C4-2B (cell line): ENCODE results near the gene SLC25A24.

Experiments
- H3K27ac ChIP-seq: fragments of 450-650 bp; 2 replicates; pipeline ENCODE4 v1.5.1; 2017
- CTCF ChIP-seq: fragments of 450-650 bp; conservative IDR thresholded peaks from 2 replicates; pipeline ENCODE4 v1.5.1; 2017; ENCODE audit warnings: mild to moderate bottlenecking
- ZFX ChIP-seq: fragments of 450-650 bp; IDR thresholded peaks from 2 replicates; pipeline ENCODE4 v1.6.1; 2017

SLC25A24 gene

GRCh38 chr1:108129999-108130398 is 70.1 kb downstream of the SLC25A24 start:
- no peak for TF ChIP-seq ZFX
- TF ChIP-seq CTCF: no peak

GRCh38 chr1:108125312-108126138 is 74.6 kb downstream of the SLC25A24 start:
- TF ChIP-seq CTCF: peak; percentile 95
- no peak for TF ChIP-seq ZFX
- H3K27ac ChIP-seq: no peak overlapping the region

More at GRCh38 chr1:108129999-108130398, 70.1 kb downstream of the SLC25A24 start:
- H3K27ac ChIP-seq: no peak overlapping the region

GRCh38 chr1:108124622-108125311 is 75.4 kb downstream of the SLC25A24 start:
- TF ChIP-seq CTCF: no peak
- TF ChIP-seq ZFX: no peak
- H3K27ac ChIP-seq: no peak overlapping the region

- H3K27ac ChIP-seq: no peak overlapping the region
- TF ChIP-seq ZFX (no peak), CTCF (no peak)
Observed at GRCh38 chr1:108124023-108124422, 76.1 kb downstream of the SLC25A24 start.

GRCh38 chr1:108121358-108122143 is 78.6 kb downstream of the SLC25A24 start:
- no peak overlapping the region for H3K27ac ChIP-seq
- TF ChIP-seq ZFX (no peak), CTCF (no peak)

- no peak overlapping the region for H3K27ac ChIP-seq
- TF ChIP-seq ZFX (no peak), CTCF (no peak)
Observed at GRCh38 chr1:108120163-108120562, 80.0 kb downstream of the SLC25A24 start.
